Astrocyte of the spinal cord (primary cell): ENCODE data around the gene GRIK1.

Experiments
- DNase-seq: peaks from one replicate; pipeline ENCODE4 v3.0.0; 2011; ENCODE audit warnings: low read depth, low spot score
- H3K4me3 ChIP-seq: 2 replicates; pipeline ENCODE4 v1.5.1; 2011; ENCODE audit warnings: low read depth, mild to moderate bottlenecking, low read length, moderate library complexity
- CTCF ChIP-seq: IDR thresholded peaks from 2 replicates; pipeline ENCODE4 v1.5.1; 2012; ENCODE audit warnings: low read depth, mild to moderate bottlenecking, low read length, inconsistent platforms
- in situ Hi-C: cut with HindIII; loops from 2 replicates; pipeline ENCODE4 v1.10.0; 2017; ENCODE audit warnings: low sequenced_read_pairs

Gene GRIK1

GRCh38 chr21:29797155-29797554 lies 142.6 kb downstream of the GRIK1 start:
- TF ChIP-seq CTCF: no peak
- in situ Hi-C loops: no loop called here
- no peak overlapping the region for H3K4me3 ChIP-seq
- DNase-seq: no peak

- no peak for TF ChIP-seq CTCF
- in situ Hi-C loops: no loop called here
- DNase-seq: no peak
- no peak overlapping the region for H3K4me3 ChIP-seq
These were observed 146.1 kb downstream of the GRIK1 start for GRCh38 chr21:29793712-29794111.

GRCh38 chr21:29789393-29789792 lies 150.4 kb downstream of the GRIK1 start:
- in situ Hi-C loops: no loop called here
- H3K4me3 ChIP-seq: no peak overlapping the region
- TF ChIP-seq CTCF: no peak
- DNase-seq: no peak

GRCh38 chr21:29788752-29789151 lies 151.0 kb downstream of the GRIK1 start:
- no peak overlapping the region for H3K4me3 ChIP-seq
- no peak for TF ChIP-seq CTCF
- in situ Hi-C loops: no loop called here
- no peak for DNase-seq

GRCh38 chr21:29787361-29787909 lies 152.4 kb downstream of the GRIK1 start:
- no peak for DNase-seq
- in situ Hi-C loops: no loop called here

GRCh38 chr21:29786496-29787360 lies 153.1 kb downstream of the GRIK1 start:
- DNase-seq: no peak
- TF ChIP-seq CTCF: no peak
- in situ Hi-C loops: no loop called here
- no peak overlapping the region for H3K4me3 ChIP-seq

More at GRCh38 chr21:29787361-29787909, 152.4 kb downstream of the GRIK1 start:
- TF ChIP-seq CTCF: no peak
- no peak overlapping the region for H3K4me3 ChIP-seq
